GM12878 (cell line): ENCODE measurements around the gene SPR.

Experiments
- CHD2 ChIP-seq: IDR thresholded peaks from 2 replicates; pipeline ENCODE4 v1.6.1; 2011; ENCODE audit warnings: low read depth, low read length, improper control_type of control experiment, borderline replicate concordance
- CTCF ChIP-seq, 3 experiments: IDR thresholded peaks in 2 of 3; conservative IDR thresholded peaks in 1 of 3; 2 replicates each; pipeline ENCODE4 v1.5.1; 2011; ENCODE audit warnings: low read depth in 3 of 3, low read length in 3 of 3, mild to moderate bottlenecking in 3 of 3, control low read depth in 2 of 3, moderate library complexity in 2 of 3, inconsistent platforms in 1 of 3, mixed read lengths in 1 of 3; ENCODE audit not compliant: control insufficient read depth in 2 of 3, insufficient read depth in 1 of 3; ENCODE audit errors: extremely low read depth in 1 of 3
- EP300 ChIP-seq, 2 experiments: fragments of 150-350 bp in 1 of 2; IDR thresholded peaks; 2 replicates each; pipeline ENCODE4 v1.6.1; 2011 to 2012; ENCODE audit warnings: low read depth in 2 of 2, low read length in 2 of 2, borderline replicate concordance in 1 of 2, improper control_type of control experiment in 1 of 2, inconsistent platforms in 1 of 2; ENCODE audit not compliant: control insufficient read depth in 1 of 2
- EZH2 ChIP-seq: IDR thresholded peaks from 2 replicates; pipeline ENCODE4 v1.6.1; 2012; ENCODE audit warnings: low read depth, mild to moderate bottlenecking, control low read depth, inconsistent platforms, low read length, borderline replicate concordance; ENCODE audit not compliant: control insufficient read depth
- FOXM1 ChIP-seq: IDR thresholded peaks from 2 replicates; pipeline ENCODE4 v1.6.1; 2012; ENCODE audit warnings: low read depth, mild to moderate bottlenecking, inconsistent platforms, low read length, moderate library complexity
- HDAC2 ChIP-seq: fragments of 200-600 bp; sonication (generic); IDR thresholded peaks from 2 replicates; pipeline ENCODE4 v1.6.1; 2017
- RAD21 ChIP-seq: IDR thresholded peaks from 2 replicates; pipeline ENCODE4 v1.6.1; 2011; ENCODE audit warnings: mild to moderate bottlenecking, low read depth, low read length, moderate library complexity; ENCODE audit not compliant: insufficient read depth
- REST ChIP-seq: IDR thresholded peaks from 2 replicates; pipeline ENCODE4 v1.6.1; 2012; ENCODE audit warnings: mild to moderate bottlenecking, low read depth, low read length
- RFX5 ChIP-seq: IDR thresholded peaks from 2 replicates; pipeline ENCODE4 v1.6.1; 2011; ENCODE audit warnings: low read depth, low read length, improper control_type of control experiment
- SMAD5 ChIP-seq: IDR thresholded peaks from 2 replicates; pipeline ENCODE4 v1.6.1; 2016; ENCODE audit warnings: antibody characterized with exemption, low read depth
- TAF1 ChIP-seq: IDR thresholded peaks from 2 replicates; pipeline ENCODE4 v1.6.1; 2011; ENCODE audit warnings: mild to moderate bottlenecking, low read depth, low read length, borderline replicate concordance
- ZBTB4 ChIP-seq: fragments of 450-650 bp; formaldehyde crosslinking; IDR thresholded peaks from 2 replicates; pipeline ENCODE4 v1.4.0; 2022; ENCODE audit warnings: mild to moderate bottlenecking, moderate library complexity

GRCh38 chr2:72929010-72929409, 41.8 kb downstream of the SPR start:
- TF ChIP-seq TAF1 (no peak), CTCF (IDR thresholded peaks at IDR 0.05 in 2 of 3, conservative IDR thresholded peaks at IDR 0.05 in 1 of 3; ENCODE audit: control insufficient read depth in 2 of 3, extremely low read depth in 1 of 3, insufficient read depth in 1 of 3, low read depth in 3 of 3, low read length in 3 of 3) (no peak), SMAD5 (no peak), ZBTB4 (no peak), HDAC2 (no peak), EP300 (IDR thresholded peaks at IDR 0.05; ENCODE audit: borderline replicate concordance in 1 of 2, control insufficient read depth in 1 of 2, low read depth in 2 of 2, low read length in 2 of 2) (no peak), CHD2 (no peak), RFX5 (no peak), RAD21 (no peak), REST (no peak), FOXM1 (no peak), EZH2 (no peak)
